Measurements from ENCODE around the gene NEK5. TPM values are rescaled to one million over a fixed set of nuclear protein-coding genes. Genes with fewer than 3 reads are reported as not detected.

NEK5 gene
- total RNA-seq, 1 donor from 2014 or later, result 0.50 TPM

GRCh38 chr13:52029569-52029968 is 99.3 kb downstream of the NEK5 start:
- no peak for FAIRE-seq
- Histone ChIP-seq H3K9ac (ENCODE audit: low read length) (no peak overlapping the region), H4K20me1 (ENCODE audit: insufficient read depth, low read length) (peaks cover 29% of the 10 kb centered on the region), H3K4me3 (ENCODE audit: insufficient read depth, low read depth, low read length) (no peak overlapping the region), H3K4me2 (ENCODE audit: low read length) (no peak overlapping the region), H3K36me3 (ENCODE audit: insufficient read depth, low read length) (peaks cover 12% of the 10 kb centered on the region), H3K27ac (ENCODE audit: low read depth, low read length) (no peak overlapping the region), H3K4me1 (ENCODE audit: insufficient read depth, low read length) (no peaks in the 10 kb centered on the region), H2AFZ (ENCODE audit: low read depth, low read length) (no peak overlapping the region), H3K79me2 (ENCODE audit: insufficient read depth, low read length) (peaks cover 16% of the 10 kb centered on the region), H3K27me3 (ENCODE audit: insufficient read depth, low read length) (no peaks in the 10 kb centered on the region), H3K9me3 (ENCODE audit: insufficient read depth, low read depth, low read length) (no peaks in the 10 kb centered on the region)
- no peak overlapping the region for H3K4me3 Mint-ChIP-seq (ENCODE audit: unreplicated experiment)
- peaks cover 16% of the 10 kb centered on the region for H3K9me3 Mint-ChIP-seq (ENCODE audit: unreplicated experiment)
- H3K27ac Mint-ChIP-seq (ENCODE audit: unreplicated experiment), result no peak overlapping the region
- peaks cover 6% of the 10 kb centered on the region for H3K4me1 Mint-ChIP-seq (ENCODE audit: low read depth, unreplicated experiment)
- no peak for DNase-seq (ENCODE audit: low read depth)
- peaks cover 56% of the 10 kb centered on the region for H3K36me3 Mint-ChIP-seq (ENCODE audit: low read depth, unreplicated experiment)
- TF ChIP-seq CTCF (IDR thresholded peaks at IDR 0.05; ENCODE audit: insufficient read depth, low read depth, low read length) (no peak), EZH2 (IDR thresholded peaks at IDR 0.05; ENCODE audit: insufficient read depth, low read length) (no peak)
- no peaks in the 10 kb centered on the region for H3K27me3 Mint-ChIP-seq (ENCODE audit: low read depth, unreplicated experiment)

- Histone ChIP-seq H3K4me1 (ENCODE audit: insufficient read depth, low read length) (no peaks in the 10 kb centered on the region), H3K9ac (ENCODE audit: low read length) (no peak overlapping the region)
Observed at GRCh38 chr13:52027832-52028231, 101.0 kb downstream of the NEK5 start.

More at GRCh38 chr13:52027832-52028231, 101.0 kb downstream of the NEK5 start:
- Mint-ChIP-seq H3K27ac (ENCODE audit: unreplicated experiment) (no peak overlapping the region), H3K36me3 (ENCODE audit: low read depth, unreplicated experiment) (peaks cover 62% of the 10 kb centered on the region), H3K27me3 (ENCODE audit: low read depth, unreplicated experiment) (no peaks in the 10 kb centered on the region), H3K4me1 (ENCODE audit: low read depth, unreplicated experiment) (peaks cover 6% of the 10 kb centered on the region), H3K9me3 (ENCODE audit: unreplicated experiment) (peaks cover 16% of the 10 kb centered on the region), H3K4me3 (ENCODE audit: unreplicated experiment) (no peak overlapping the region)
- peaks cover 29% of the 10 kb centered on the region for H4K20me1 ChIP-seq (ENCODE audit: insufficient read depth, low read length)
- H3K4me2 ChIP-seq (ENCODE audit: low read length), result no peak overlapping the region
- H3K27me3 ChIP-seq (ENCODE audit: insufficient read depth, low read length), result no peaks in the 10 kb centered on the region
- TF ChIP-seq EZH2 (IDR thresholded peaks at IDR 0.05; ENCODE audit: insufficient read depth, low read length), result no peak
- TF ChIP-seq CTCF (IDR thresholded peaks at IDR 0.05; ENCODE audit: insufficient read depth, low read depth, low read length), result no peak
- peaks cover 22% of the 10 kb centered on the region for H3K36me3 ChIP-seq (ENCODE audit: insufficient read depth, low read length)
- H3K79me2 ChIP-seq (ENCODE audit: insufficient read depth, low read length), result peaks cover 16% of the 10 kb centered on the region
- no peaks in the 10 kb centered on the region for H3K9me3 ChIP-seq (ENCODE audit: insufficient read depth, low read depth, low read length)
- H2AFZ ChIP-seq (ENCODE audit: low read depth, low read length), result no peak overlapping the region
- no peak overlapping the region for H3K27ac ChIP-seq (ENCODE audit: low read depth, low read length)
- H3K4me3 ChIP-seq (ENCODE audit: insufficient read depth, low read depth, low read length), result no peak overlapping the region
- FAIRE-seq (no peak), DNase-seq (ENCODE audit: low read depth) (no peak)

All from astrocyte (in vitro differentiated cells and primary cell).